K562 (cell line): ENCODE results near the gene RAB31. TPM values are rescaled to one million over a fixed set of nuclear protein-coding genes. Genes with fewer than 3 reads are reported as not detected.
"Not testable (repeated sequence)": the region's sequence is repeated elsewhere in the genome, so short reads cannot be mapped to it uniquely, and the experiment has no call there.

Experiments
- ATAC-seq: fragments of 200-7000 bp; cut with Tn5 transposase; 3 replicates; pipeline ENCODE4 v1.9.1; 2020; ENCODE audit warnings: moderate library complexity
- BruUV-seq: library from RNA; stranded (reverse); fragments of 400-500 nt; replicated peaks from 2 replicates; lab custom pipeline; 2021; lab: Mats Ljungman, UMichigan
- CTCF ChIA-PET: fragments of 300-600 bp; formaldehyde crosslinking; extraction: SDS; loops from one replicate; lab custom pipeline; 2021; ENCODE audit warnings: low intra/inter-chr PET ratio; lab: Yijun Ruan, JAX
- POLR2A ChIA-PET: fragments of 300-600, 350-650 bp; sonication (Branson Sonifier 250); formaldehyde crosslinking; extraction: SDS; loops from one replicate; lab custom pipeline; 2021; ENCODE audit warnings: antibody characterized with exemption, inconsistent platforms; lab: Yijun Ruan, JAX
- DNase-seq, 4 experiments: peaks; one replicate each; pipeline versions ENCODE4 v3.0.0 to v3.0.0-alpha.2; 2011 to 2018; ENCODE audit warnings: low spot score in 3 of 4, mixed read lengths in 3 of 4; ENCODE audit errors: extremely low read depth in 1 of 4
- FAIRE-seq: peaks from 2 replicates; lab custom pipeline; 2011; peaks lifted over from hg19 to GRCh38; lab: Jason Lieb, UNC
- H2AFZ ChIP-seq: 2 replicates; pipeline ENCODE4 v1.6.0; 2011; ENCODE audit warnings: low read depth, low read length, control low read depth, inconsistent platforms
- H3K27ac ChIP-seq: fragments of 200-600 bp; 3 replicates; pipeline ENCODE4 v1.8.0; 2011; ENCODE audit warnings: low read depth, mild to moderate bottlenecking, control low read depth, inconsistent platforms, low read length, moderate library complexity, mixed read lengths; ENCODE audit errors: extremely low read depth
- H3K27me3 ChIP-seq, 2 experiments: fragments of 300-600 bp in 1 of 2; 2 replicates in 1 of 2; 3 replicates in 1 of 2; pipeline versions ENCODE4 v1.6.0 to v1.8.0; 2011; ENCODE audit warnings: inconsistent platforms in 2 of 2, low read length in 2 of 2, mild to moderate bottlenecking in 1 of 2, mixed read lengths in 1 of 2, moderate library complexity in 1 of 2; ENCODE audit not compliant: control insufficient read depth in 2 of 2, insufficient read depth in 2 of 2
- H3K36me3 ChIP-seq: fragments of 300-600 bp; 3 replicates; pipeline ENCODE4 v1.8.0; 2011; ENCODE audit warnings: mild to moderate bottlenecking, low read length, inconsistent platforms; ENCODE audit not compliant: control insufficient read depth, insufficient read depth
- H3K4me1 ChIP-seq, 2 experiments: fragments of 200-600 bp in 1 of 2; replicated peaks in 1 of 2; 2 replicates in 1 of 2; 3 replicates in 1 of 2; pipeline versions ENCODE4 v1.5.1 to v1.8.0; 2011; ENCODE audit warnings: inconsistent platforms in 2 of 2, low read length in 2 of 2, mild to moderate bottlenecking in 1 of 2, mixed read lengths in 1 of 2, moderate library complexity in 1 of 2; ENCODE audit not compliant: control insufficient read depth in 2 of 2, insufficient read depth in 2 of 2
- H3K4me2 ChIP-seq: 2 replicates; pipeline ENCODE4 v1.6.1; 2011; ENCODE audit warnings: low read length, control low read depth, inconsistent platforms, mixed read lengths; ENCODE audit not compliant: insufficient read depth
- H3K4me3 ChIP-seq: fragments of 200-600 bp; sonication (generic), shearing (Covaris generic); 2 replicates; pipeline ENCODE4 v1.5.1; 2016; ENCODE audit warnings: control low read depth, inconsistent platforms
- H3K79me2 ChIP-seq: fragments of 200-600 bp; 3 replicates; pipeline ENCODE4 v1.8.0; 2011; ENCODE audit warnings: low read length, inconsistent platforms; ENCODE audit not compliant: control insufficient read depth, insufficient read depth
- H3K9ac ChIP-seq, 2 experiments: 2 replicates each; pipeline versions ENCODE4 v1.6.0 to v1.6.1; 2011; ENCODE audit warnings: low read depth in 2 of 2, low read length in 2 of 2, control low read depth in 1 of 2, inconsistent platforms in 1 of 2, mild to moderate bottlenecking in 1 of 2, mixed read lengths in 1 of 2; ENCODE audit not compliant: insufficient read depth in 1 of 2
- H3K9me1 ChIP-seq: one replicate; pipeline ENCODE4 v1.6.0; 2011; ENCODE audit warnings: inconsistent platforms, mild to moderate bottlenecking, low read length, moderate library complexity; ENCODE audit not compliant: control insufficient read depth, insufficient read depth
- H3K9me3 ChIP-seq: replicated peaks from 2 replicates; pipeline ENCODE4 v1.5.1; 2011; ENCODE audit warnings: low read depth, low read length, inconsistent platforms; ENCODE audit not compliant: control insufficient read depth, insufficient read depth
- H4K20me1 ChIP-seq: replicated peaks from 2 replicates; pipeline ENCODE4 v1.6.1; 2011; ENCODE audit warnings: low read length, inconsistent platforms, mixed read lengths; ENCODE audit not compliant: control insufficient read depth, insufficient read depth
- DACH1 ChIP-seq: fragments of 450-650 bp; IDR thresholded peaks from 2 replicates; pipeline ENCODE4 v1.6.1; 2018; ENCODE audit not compliant: partially characterized antibody
- JUN ChIP-seq, 2 experiments: sonication (generic) in 1 of 2; formaldehyde crosslinking in 1 of 2; IDR thresholded peaks; 2 replicates each; pipeline versions ENCODE4 v1.6.1 to v1.8.0; 2012 to 2022; ENCODE audit warnings: borderline replicate concordance in 2 of 2, mild to moderate bottlenecking in 2 of 2, improper control_type of control experiment in 1 of 2, low read depth in 1 of 2, low read length in 1 of 2, missing genetic modification reagents in 1 of 2
- MAZ ChIP-seq, 2 experiments: fragments of 450-650 bp in 1 of 2; sonication (generic) in 1 of 2; formaldehyde crosslinking; IDR thresholded peaks in 1 of 2; conservative IDR thresholded peaks in 1 of 2; 2 replicates each; pipeline versions ENCODE4 v1.4.0 to v1.5.0; 2020; ENCODE audit warnings: mild to moderate bottlenecking in 1 of 2, missing genetic modification reagents in 1 of 2
- MEIS2 ChIP-seq: fragments of 450-650 bp; IDR thresholded peaks from 2 replicates; pipeline ENCODE4 v1.6.1; 2014; ENCODE audit warnings: mild to moderate bottlenecking; ENCODE audit not compliant: partially characterized antibody
- RBM39 ChIP-seq: fragments of 200-400 bp; formaldehyde crosslinking; optimal IDR thresholded peaks from 2 replicates; pipeline ENCODE3; 2018; ENCODE audit warnings: low read depth, low read length
- WGBS: fragments of 100-300 bp; shearing (Covaris generic); methylation state at CpG from one replicate; pipeline ENCODE4 v1.1.6; 2016; ENCODE audit warnings: low coverage, mixed read lengths; ENCODE audit not compliant: insufficient coverage; ENCODE audit errors: missing lambda C conversion rate; 5-methylcytosine and 5-hydroxymethylcytosine counted together
- in situ Hi-C: fragments of 300-500 bp; cut with MboI; formaldehyde crosslinking; loops from 4 replicates; pipeline ENCODE4 v1.15.0; 2018; ENCODE audit warnings: inconsistent platforms, mixed read lengths
- intact Hi-C: fragments of 100-400 bp; cut with micrococcal nuclease; formaldehyde crosslinking; loops from 2 replicates; pipeline ENCODE4 v1.14.2; 2022
- polyA plus RNA-seq, 8 experiments: library from polyadenylated mRNA; depleted of rRNA in 4 of 8; stranded (reverse) in 5 of 8; unstranded in 3 of 8; fragments of >200 nt; fragmentation: Nextera tagmentation in 2 of 8; fragmentation: Illumina TruSeq in 1 of 8; extraction: Ambion mirVana in 2 of 8; extraction: Trizol in 1 of 8; gene quantifications; 2 replicates each; pipeline versions ENCODE4 v1.2.1 to v1.2.3, GENCODE V29; 2011 to 2014; ENCODE audit warnings: inconsistent platforms in 1 of 8, missing spikeins in 1 of 8
- total RNA-seq, 7 experiments: library from RNA; depleted of rRNA in 6 of 7; stranded (reverse); fragments of >200 nt in 6 of 7; fragmentation: Illumina TruSeq in 2 of 7; extraction: Trizol in 2 of 7; gene quantifications; 2 replicates each; pipeline versions ENCODE4 v1.2.1 to v1.2.3, GENCODE V29; 2011 to 2021; ENCODE audit warnings: low replicate concordance in 1 of 7
- TF ChIP-seq, protein P1 (sequence below): fragments of 250-450 bp; sonication (Bioruptor Pico); IDR thresholded peaks from 2 replicates; pipeline ENCODE4 v1.4.0; 2020; ENCODE audit warnings: mild to moderate bottlenecking, moderate library complexity

The RAB31 gene
- total and polyA plus RNA-seq, 9 of the 15 experiments (the other 6 are each of a cell fraction or from before 2014, with no cell fraction given), result 20.7 to 70.4 (median 41.3) TPM

- TF ChIP-seq, protein P1, sequence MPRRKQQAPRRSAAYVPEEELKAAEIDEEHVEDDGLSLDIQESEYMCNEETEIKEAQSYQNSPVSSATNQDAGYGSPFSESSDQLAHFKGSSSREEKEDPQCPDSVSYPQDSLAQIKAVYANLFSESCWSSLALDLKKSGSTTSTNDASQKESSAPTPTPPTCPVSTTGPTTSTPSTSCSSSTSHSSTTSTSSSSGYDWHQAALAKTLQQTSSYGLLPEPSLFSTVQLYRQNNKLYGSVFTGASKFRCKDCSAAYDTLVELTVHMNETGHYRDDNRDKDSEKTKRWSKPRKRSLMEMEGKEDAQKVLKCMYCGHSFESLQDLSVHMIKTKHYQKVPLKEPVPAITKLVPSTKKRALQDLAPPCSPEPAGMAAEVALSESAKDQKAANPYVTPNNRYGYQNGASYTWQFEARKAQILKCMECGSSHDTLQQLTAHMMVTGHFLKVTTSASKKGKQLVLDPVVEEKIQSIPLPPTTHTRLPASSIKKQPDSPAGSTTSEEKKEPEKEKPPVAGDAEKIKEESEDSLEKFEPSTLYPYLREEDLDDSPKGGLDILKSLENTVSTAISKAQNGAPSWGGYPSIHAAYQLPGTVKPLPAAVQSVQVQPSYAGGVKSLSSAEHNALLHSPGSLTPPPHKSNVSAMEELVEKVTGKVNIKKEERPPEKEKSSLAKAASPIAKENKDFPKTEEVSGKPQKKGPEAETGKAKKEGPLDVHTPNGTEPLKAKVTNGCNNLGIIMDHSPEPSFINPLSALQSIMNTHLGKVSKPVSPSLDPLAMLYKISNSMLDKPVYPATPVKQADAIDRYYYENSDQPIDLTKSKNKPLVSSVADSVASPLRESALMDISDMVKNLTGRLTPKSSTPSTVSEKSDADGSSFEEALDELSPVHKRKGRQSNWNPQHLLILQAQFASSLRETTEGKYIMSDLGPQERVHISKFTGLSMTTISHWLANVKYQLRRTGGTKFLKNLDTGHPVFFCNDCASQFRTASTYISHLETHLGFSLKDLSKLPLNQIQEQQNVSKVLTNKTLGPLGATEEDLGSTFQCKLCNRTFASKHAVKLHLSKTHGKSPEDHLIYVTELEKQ (CRISPR knock-in tag), result no peak
- no peak for TF ChIP-seq JUN (IDR thresholded peaks at IDR 0.05; ENCODE audit: borderline replicate concordance, low read depth, low read length)
- TF ChIP-seq JUN (CRISPR knock-in tag; IDR thresholded peaks at IDR 0.05; ENCODE audit: borderline replicate concordance), result no peak
- no peak for TF ChIP-seq RBM39
- no peak for TF ChIP-seq DACH1
- no peak for TF ChIP-seq MAZ (CRISPR knock-in tag; conservative IDR thresholded peaks at IDR 0.05 in 1 of 2, IDR thresholded peaks at IDR 0.05 in 1 of 2)
- no peak for TF ChIP-seq MEIS2
Observed at GRCh38 chr18:9766740-9767139, 58.6 kb downstream of the RAB31 start (continued).

- 77% methylated on average over 2 of the region's 2 CpGs for WGBS
- H3K4me2 ChIP-seq, FAIRE-seq, H3K9me1 ChIP-seq, ATAC-seq, H3K9me3 ChIP-seq, H3K36me3 ChIP-seq, H3K9ac ChIP-seq, H3K4me3 ChIP-seq, H4K20me1 ChIP-seq, in situ Hi-C loops, H3K27me3 ChIP-seq, DNase-seq, intact Hi-C loops, BruUV-seq, H2AFZ ChIP-seq, H3K27ac ChIP-seq: not testable (repeated sequence)
- Histone ChIP-seq H3K4me1 (peaks cover 13 to 28% of the 10 kb centered on the region in 2 experiments), H3K79me2 (peaks cover 36% of the 10 kb centered on the region)
- ChIA-PET POLR2A (interaction anchor here (0.6 kb wide), 1 partner anchor 18 kb away, joined by 4 read pairs; no protein-coding TSS in a partner anchor), CTCF (interaction anchor here (0.6 kb wide), 1 partner anchor 1401 kb away, joined by 3 read pairs; no protein-coding TSS in a partner anchor)
Observed at GRCh38 chr18:9768071-9768691, 60.1 kb downstream of the RAB31 start.

GRCh38 chr18:9770111-9770510, 62.0 kb downstream of the RAB31 start:
- H3K79me2 ChIP-seq, result peaks cover 42% of the 10 kb centered on the region
- peaks cover 16 to 33% of the 10 kb centered on the region in 2 experiments for H3K4me1 ChIP-seq
- H3K4me3 ChIP-seq, DNase-seq, H3K9ac ChIP-seq, H3K4me2 ChIP-seq, H2AFZ ChIP-seq, FAIRE-seq, H3K9me3 ChIP-seq, H3K27me3 ChIP-seq, BruUV-seq, H4K20me1 ChIP-seq, intact Hi-C loops, H3K9me1 ChIP-seq, ATAC-seq, H3K36me3 ChIP-seq, H3K27ac ChIP-seq: not testable (repeated sequence)
- ChIA-PET POLR2A (interaction anchor here (1.1 kb wide), 1 partner anchor 13 kb away, joined by 3 read pairs; no protein-coding TSS in a partner anchor), CTCF (interaction anchor here (0.6 kb wide), 1 partner anchor 20 kb away, joined by 3 read pairs; no protein-coding TSS in a partner anchor)
- in situ Hi-C loops, result loop anchor here (10.0 kb wide), 1 partner anchor 195 kb away; no protein-coding TSS in a partner anchor
- WGBS, result 67% methylated on average over 3 of the region's 3 CpGs
